K562 (cell line): ENCODE measurements around the gene TRPC5OS. TPM values are rescaled to one million over a fixed set of nuclear protein-coding genes. Genes with fewer than 3 reads are reported as not detected.
A peak's percentile ranks its signal among the peaks of the same experiment; 100 is the strongest.

Source experiments
- ATAC-seq: fragments of 200-7000 bp; cut with Tn5 transposase; 3 replicates; pipeline ENCODE4 v1.9.1; 2020; ENCODE audit warnings: moderate library complexity
- BruUV-seq: library from RNA; stranded (reverse); fragments of 400-500 nt; replicated peaks from 2 replicates; lab custom pipeline; 2021; lab: Mats Ljungman, UMichigan
- CTCF ChIA-PET: fragments of 300-600 bp; formaldehyde crosslinking; extraction: SDS; loops from one replicate; lab custom pipeline; 2021; ENCODE audit warnings: low intra/inter-chr PET ratio; lab: Yijun Ruan, JAX
- POLR2A ChIA-PET: fragments of 300-600, 350-650 bp; sonication (Branson Sonifier 250); formaldehyde crosslinking; extraction: SDS; loops from one replicate; lab custom pipeline; 2021; ENCODE audit warnings: antibody characterized with exemption, inconsistent platforms; lab: Yijun Ruan, JAX
- DNase-seq, 4 experiments: peaks; one replicate each; pipeline versions ENCODE4 v3.0.0 to v3.0.0-alpha.2; 2011 to 2018; ENCODE audit warnings: low spot score in 3 of 4, mixed read lengths in 3 of 4; ENCODE audit errors: extremely low read depth in 1 of 4
- FAIRE-seq: peaks from 2 replicates; lab custom pipeline; 2011; peaks lifted over from hg19 to GRCh38; lab: Jason Lieb, UNC
- H2AFZ ChIP-seq: 2 replicates; pipeline ENCODE4 v1.6.0; 2011; ENCODE audit warnings: low read depth, low read length, control low read depth, inconsistent platforms
- H3K27ac ChIP-seq: fragments of 200-600 bp; 3 replicates; pipeline ENCODE4 v1.8.0; 2011; ENCODE audit warnings: low read depth, mild to moderate bottlenecking, control low read depth, inconsistent platforms, low read length, moderate library complexity, mixed read lengths; ENCODE audit errors: extremely low read depth
- H3K27me3 ChIP-seq, 2 experiments: fragments of 300-600 bp in 1 of 2; 2 replicates in 1 of 2; 3 replicates in 1 of 2; pipeline versions ENCODE4 v1.6.0 to v1.8.0; 2011; ENCODE audit warnings: inconsistent platforms in 2 of 2, low read length in 2 of 2, mild to moderate bottlenecking in 1 of 2, mixed read lengths in 1 of 2, moderate library complexity in 1 of 2; ENCODE audit not compliant: control insufficient read depth in 2 of 2, insufficient read depth in 2 of 2
- H3K36me3 ChIP-seq: fragments of 300-600 bp; 3 replicates; pipeline ENCODE4 v1.8.0; 2011; ENCODE audit warnings: mild to moderate bottlenecking, low read length, inconsistent platforms; ENCODE audit not compliant: control insufficient read depth, insufficient read depth
- H3K4me1 ChIP-seq, 2 experiments: fragments of 200-600 bp in 1 of 2; replicated peaks in 1 of 2; 2 replicates in 1 of 2; 3 replicates in 1 of 2; pipeline versions ENCODE4 v1.5.1 to v1.8.0; 2011; ENCODE audit warnings: inconsistent platforms in 2 of 2, low read length in 2 of 2, mild to moderate bottlenecking in 1 of 2, mixed read lengths in 1 of 2, moderate library complexity in 1 of 2; ENCODE audit not compliant: control insufficient read depth in 2 of 2, insufficient read depth in 2 of 2
- H3K4me2 ChIP-seq: 2 replicates; pipeline ENCODE4 v1.6.1; 2011; ENCODE audit warnings: low read length, control low read depth, inconsistent platforms, mixed read lengths; ENCODE audit not compliant: insufficient read depth
- H3K4me3 ChIP-seq: fragments of 200-600 bp; sonication (generic), shearing (Covaris generic); 2 replicates; pipeline ENCODE4 v1.5.1; 2016; ENCODE audit warnings: control low read depth, inconsistent platforms
- H3K79me2 ChIP-seq: fragments of 200-600 bp; 3 replicates; pipeline ENCODE4 v1.8.0; 2011; ENCODE audit warnings: low read length, inconsistent platforms; ENCODE audit not compliant: control insufficient read depth, insufficient read depth
- H3K9ac ChIP-seq, 2 experiments: 2 replicates each; pipeline versions ENCODE4 v1.6.0 to v1.6.1; 2011; ENCODE audit warnings: low read depth in 2 of 2, low read length in 2 of 2, control low read depth in 1 of 2, inconsistent platforms in 1 of 2, mild to moderate bottlenecking in 1 of 2, mixed read lengths in 1 of 2; ENCODE audit not compliant: insufficient read depth in 1 of 2
- H3K9me1 ChIP-seq: one replicate; pipeline ENCODE4 v1.6.0; 2011; ENCODE audit warnings: inconsistent platforms, mild to moderate bottlenecking, low read length, moderate library complexity; ENCODE audit not compliant: control insufficient read depth, insufficient read depth
- H3K9me3 ChIP-seq: replicated peaks from 2 replicates; pipeline ENCODE4 v1.5.1; 2011; ENCODE audit warnings: low read depth, low read length, inconsistent platforms; ENCODE audit not compliant: control insufficient read depth, insufficient read depth
- H4K20me1 ChIP-seq: replicated peaks from 2 replicates; pipeline ENCODE4 v1.6.1; 2011; ENCODE audit warnings: low read length, inconsistent platforms, mixed read lengths; ENCODE audit not compliant: control insufficient read depth, insufficient read depth
- BCL6 ChIP-seq: fragments of 250-450 bp; sonication (Bioruptor Pico); IDR thresholded peaks from 2 replicates; pipeline ENCODE4 v1.4.0; 2020
- CBFB ChIP-seq: sonication (generic); formaldehyde crosslinking; IDR thresholded peaks from 2 replicates; pipeline ENCODE4 v1.4.0; 2020; ENCODE audit warnings: mild to moderate bottlenecking, missing genetic modification reagents
- ELK3 ChIP-seq: fragments of 450-650 bp; formaldehyde crosslinking; IDR thresholded peaks from 2 replicates; pipeline ENCODE4 v1.4.0; 2020; ENCODE audit warnings: mild to moderate bottlenecking
- GTF2F1 ChIP-seq: IDR thresholded peaks from 2 replicates; pipeline ENCODE4 v1.6.1; 2011; ENCODE audit warnings: low read depth, low read length, improper control_type of control experiment
- ILK ChIP-seq: fragments of 450-650 bp; IDR thresholded peaks from 2 replicates; pipeline ENCODE4 v1.6.1; 2016; ENCODE audit warnings: missing genetic modification characterization, low read depth, mild to moderate bottlenecking, missing compliant biosample characterization, moderate library complexity, borderline replicate concordance
- IRF2 ChIP-seq: sonication (generic); formaldehyde crosslinking; IDR thresholded peaks from 2 replicates; pipeline ENCODE4 v1.8.1; 2022; ENCODE audit warnings: mild to moderate bottlenecking, missing genetic modification reagents
- RBM25 ChIP-seq: fragments of 200-400 bp; formaldehyde crosslinking; IDR thresholded peaks from 2 replicates; pipeline ENCODE4 v1.6.1; 2018; ENCODE audit warnings: low read length, low read depth, moderate library complexity; ENCODE audit not compliant: severe bottlenecking
- SMC3 ChIP-seq: conservative IDR thresholded peaks from 2 replicates; pipeline ENCODE4 v1.6.1; 2011; ENCODE audit warnings: low read depth, low read length, improper control_type of control experiment; ENCODE audit not compliant: insufficient read depth
- SRSF7 ChIP-seq: fragments of 200-400 bp; formaldehyde crosslinking; optimal IDR thresholded peaks from 2 replicates; pipeline ENCODE3; 2017; ENCODE audit warnings: mild to moderate bottlenecking, low read depth, low read length
- SUPT5H ChIP-seq: fragments of 450-650 bp; IDR thresholded peaks from 2 replicates; pipeline ENCODE4 v1.6.1; 2016
- ZFP36 ChIP-seq: fragments of 150-350 bp; IDR thresholded peaks from 2 replicates; pipeline ENCODE4 v1.6.1; 2018; ENCODE audit warnings: low read length, low read depth; ENCODE audit not compliant: partially characterized antibody
- ZZZ3 ChIP-seq: fragments of 450-650 bp; IDR thresholded peaks from 2 replicates; pipeline ENCODE4 v1.6.1; 2016; ENCODE audit warnings: antibody characterized with exemption, mild to moderate bottlenecking, moderate library complexity
- WGBS: fragments of 100-300 bp; shearing (Covaris generic); methylation state at CpG from one replicate; pipeline ENCODE4 v1.1.6; 2016; ENCODE audit warnings: low coverage, mixed read lengths; ENCODE audit not compliant: insufficient coverage; ENCODE audit errors: missing lambda C conversion rate; 5-methylcytosine and 5-hydroxymethylcytosine counted together
- in situ Hi-C: fragments of 300-500 bp; cut with MboI; formaldehyde crosslinking; loops from 4 replicates; pipeline ENCODE4 v1.15.0; 2018; ENCODE audit warnings: inconsistent platforms, mixed read lengths
- intact Hi-C: fragments of 100-400 bp; cut with micrococcal nuclease; formaldehyde crosslinking; loops from 2 replicates; pipeline ENCODE4 v1.14.2; 2022
- polyA plus RNA-seq, 8 experiments: library from polyadenylated mRNA; depleted of rRNA in 4 of 8; stranded (reverse) in 5 of 8; unstranded in 3 of 8; fragments of >200 nt; fragmentation: Nextera tagmentation in 2 of 8; fragmentation: Illumina TruSeq in 1 of 8; extraction: Ambion mirVana in 2 of 8; extraction: Trizol in 1 of 8; gene quantifications; 2 replicates each; pipeline versions ENCODE4 v1.2.1 to v1.2.3, GENCODE V29; 2011 to 2014; ENCODE audit warnings: inconsistent platforms in 1 of 8, missing spikeins in 1 of 8
- total RNA-seq, 7 experiments: library from RNA; depleted of rRNA in 6 of 7; stranded (reverse); fragments of >200 nt in 6 of 7; fragmentation: Illumina TruSeq in 2 of 7; extraction: Trizol in 2 of 7; gene quantifications; 2 replicates each; pipeline versions ENCODE4 v1.2.1 to v1.2.3, GENCODE V29; 2011 to 2021; ENCODE audit warnings: low replicate concordance in 1 of 7
- TF ChIP-seq, protein P1 (sequence below), 2 experiments: fragments of 450-650 bp; IDR thresholded peaks; 2 replicates each; pipeline ENCODE4 v1.6.1; 2016

TRPC5OS gene
- total and polyA plus RNA-seq, 9 of the 15 experiments (the other 6 are each of a cell fraction or from before 2014, with no cell fraction given) = not detected

GRCh38 chrX:111867236-111867635 is 8.7 kb upstream of the TRPC5OS start:
- in situ Hi-C loops = no loop called here
- TF ChIP-seq SUPT5H = no peak
- no peak for TF ChIP-seq SMC3
- no peak for TF ChIP-seq CBFB
- no peak for TF ChIP-seq ZZZ3
- TF ChIP-seq ZFP36 = peak; percentile 76
- TF ChIP-seq ILK = no peak
- TF ChIP-seq SRSF7 = no peak
- TF ChIP-seq ELK3 (CRISPR knock-in tag) = no peak
- TF ChIP-seq BCL6 = no peak
- TF ChIP-seq IRF2 (CRISPR knock-in tag) = no peak
- no peak for TF ChIP-seq GTF2F1
- TF ChIP-seq, protein P1, sequence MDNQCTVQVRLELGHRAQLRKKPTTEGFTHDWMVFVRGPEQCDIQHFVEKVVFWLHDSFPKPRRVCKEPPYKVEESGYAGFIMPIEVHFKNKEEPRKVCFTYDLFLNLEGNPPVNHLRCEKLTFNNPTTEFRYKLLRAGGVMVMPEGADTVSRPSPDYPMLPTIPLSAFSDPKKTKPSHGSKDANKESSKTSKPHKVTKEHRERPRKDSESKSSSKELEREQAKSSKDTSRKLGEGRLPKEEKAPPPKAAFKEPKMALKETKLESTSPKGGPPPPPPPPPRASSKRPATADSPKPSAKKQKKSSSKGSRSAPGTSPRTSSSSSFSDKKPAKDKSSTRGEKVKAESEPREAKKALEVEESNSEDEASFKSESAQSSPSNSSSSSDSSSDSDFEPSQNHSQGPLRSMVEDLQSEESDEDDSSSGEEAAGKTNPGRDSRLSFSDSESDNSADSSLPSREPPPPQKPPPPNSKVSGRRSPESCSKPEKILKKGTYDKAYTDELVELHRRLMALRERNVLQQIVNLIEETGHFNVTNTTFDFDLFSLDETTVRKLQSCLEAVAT (IDR thresholded peaks at IDR 0.05) = no peak
- TF ChIP-seq RBM25 = peak; percentile 68
- TF ChIP-seq, all 486 proteins: peak for 2

More at GRCh38 chrX:111867236-111867635, 8.7 kb upstream of the TRPC5OS start:
- intact Hi-C loops = loop anchor here (10.0 kb wide), 2 partner anchors 178 to 278 kb away; no protein-coding TSS in a partner anchor
- Histone ChIP-seq H3K4me1 (no peaks in the 10 kb centered on the region), H3K9me3 (no peaks in the 10 kb centered on the region), H3K4me2 (no peak overlapping the region), H4K20me1 (no peaks in the 10 kb centered on the region), H3K79me2 (no peaks in the 10 kb centered on the region), H3K9ac (no peak overlapping the region), H3K36me3 (no peaks in the 10 kb centered on the region), H3K27me3 (no peaks in the 10 kb centered on the region), H3K4me3 (no peak overlapping the region), H3K9me1 (no peaks in the 10 kb centered on the region), H2AFZ (no peak overlapping the region), H3K27ac (no peak overlapping the region)
- FAIRE-seq (no peak), DNase-seq (no peak), ATAC-seq (no peak)
- 5% methylated on average over 2 of the region's 2 CpGs for WGBS
- POLR2A ChIA-PET = interaction anchor here (0.5 kb wide), 1 partner anchor 32 kb away, joined by 3 read pairs; no protein-coding TSS in a partner anchor
- BruUV-seq = no TSS peak
- CTCF ChIA-PET = no interaction called here
